ENCODE results near the gene LIPA. TPM values are rescaled to one million over a fixed set of nuclear protein-coding genes. Genes with fewer than 3 reads are reported as not detected.

Gene LIPA
- total and polyA plus RNA-seq, 9 of the 15 experiments (the other 6 are each of a cell fraction or from before 2014, with no cell fraction given): 0.07 to 0.40 (median 0.15) TPM; not detected in 1

- no peak overlapping the region for H3K9ac ChIP-seq (ENCODE audit: insufficient read depth in 1 of 2, low read depth in 2 of 2, low read length in 2 of 2)
- no peak overlapping the region for H3K4me3 ChIP-seq
- H3K27ac ChIP-seq (ENCODE audit: extremely low read depth, low read depth, low read length): no peak overlapping the region
- TF ChIP-seq, protein P1, sequence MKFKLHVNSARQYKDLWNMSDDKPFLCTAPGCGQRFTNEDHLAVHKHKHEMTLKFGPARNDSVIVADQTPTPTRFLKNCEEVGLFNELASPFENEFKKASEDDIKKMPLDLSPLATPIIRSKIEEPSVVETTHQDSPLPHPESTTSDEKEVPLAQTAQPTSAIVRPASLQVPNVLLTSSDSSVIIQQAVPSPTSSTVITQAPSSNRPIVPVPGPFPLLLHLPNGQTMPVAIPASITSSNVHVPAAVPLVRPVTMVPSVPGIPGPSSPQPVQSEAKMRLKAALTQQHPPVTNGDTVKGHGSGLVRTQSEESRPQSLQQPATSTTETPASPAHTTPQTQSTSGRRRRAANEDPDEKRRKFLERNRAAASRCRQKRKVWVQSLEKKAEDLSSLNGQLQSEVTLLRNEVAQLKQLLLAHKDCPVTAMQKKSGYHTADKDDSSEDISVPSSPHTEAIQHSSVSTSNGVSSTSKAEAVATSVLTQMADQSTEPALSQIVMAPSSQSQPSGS (CRISPR knock-in tag; IDR thresholded peaks at IDR 0.05): no peak
- TF ChIP-seq ETV6 (IDR thresholded peaks at IDR 0.05; ENCODE audit: borderline replicate concordance in 1 of 2, low read depth in 2 of 2, low read length in 1 of 2): no peak
- TF ChIP-seq ETV6 (CRISPR knock-in tag; IDR thresholded peaks at IDR 0.05; ENCODE audit: borderline replicate concordance): no peak
- no peak for TF ChIP-seq SIN3A (IDR thresholded peaks at IDR 0.05; ENCODE audit: borderline replicate concordance in 2 of 2, control insufficient read depth in 1 of 2, low read depth in 2 of 2, low read length in 2 of 2)
- H2AFZ ChIP-seq (ENCODE audit: low read depth, low read length): no peak overlapping the region
- BruUV-seq (replicated peaks): no TSS peak
- no peaks in the 10 kb centered on the region for H3K9me1 ChIP-seq (ENCODE audit: control insufficient read depth, insufficient read depth, low read length)
- H3K36me3 ChIP-seq (ENCODE audit: control insufficient read depth, insufficient read depth, low read length): no peaks in the 10 kb centered on the region
- no peaks in the 10 kb centered on the region for H3K27me3 ChIP-seq (ENCODE audit: control insufficient read depth in 2 of 2, insufficient read depth in 2 of 2, low read length in 2 of 2)
- in situ Hi-C loops (cut with MboI) (no loop called here), intact Hi-C loops (cut with micrococcal nuclease) (no loop called here)
- DNase-seq (ENCODE audit: extremely low read depth in 1 of 4, low spot score in 3 of 4) (no peak), FAIRE-seq (no peak), ATAC-seq (no peak)
- no peaks in the 10 kb centered on the region for H4K20me1 ChIP-seq (replicated peaks; ENCODE audit: control insufficient read depth, insufficient read depth, low read length)
- H3K9me3 ChIP-seq (replicated peaks; ENCODE audit: control insufficient read depth, insufficient read depth, low read depth, low read length): no peaks in the 10 kb centered on the region
- 4% methylated on average over 4 of the region's 6 CpGs for WGBS (ENCODE audit: insufficient coverage, low coverage, missing lambda C conversion rate)
- H3K4me1 ChIP-seq (replicated peaks in 1 of 2; ENCODE audit: control insufficient read depth in 2 of 2, insufficient read depth in 2 of 2, low read length in 2 of 2): no peaks in the 10 kb centered on the region
- no peak overlapping the region for H3K4me2 ChIP-seq (ENCODE audit: insufficient read depth, low read length)
- H3K79me2 ChIP-seq (ENCODE audit: control insufficient read depth, insufficient read depth, low read length): no peaks in the 10 kb centered on the region
- POLR2A ChIA-PET: no interaction called here
- CTCF ChIA-PET (ENCODE audit: low intra/inter-chr PET ratio): no interaction called here
Observed at GRCh38 chr10:89283025-89283935, 31.7 kb upstream of the LIPA start.

All from K562 (cell line).